AG09319 (cell line): ENCODE results near the gene HDAC4.

Experiments
- DNase-seq: peaks from one replicate; pipeline ENCODE4 v3.0.0-alpha.2; 2010; ENCODE audit warnings: low read depth; ENCODE audit errors: extremely low read depth
- TF ChIP-seq, protein P1 (sequence below): IDR thresholded peaks from 2 replicates; pipeline ENCODE4 v1.5.1; 2011; ENCODE audit warnings: low read depth, mild to moderate bottlenecking, inconsistent platforms, low read length, moderate library complexity

Gene HDAC4

DNA sequence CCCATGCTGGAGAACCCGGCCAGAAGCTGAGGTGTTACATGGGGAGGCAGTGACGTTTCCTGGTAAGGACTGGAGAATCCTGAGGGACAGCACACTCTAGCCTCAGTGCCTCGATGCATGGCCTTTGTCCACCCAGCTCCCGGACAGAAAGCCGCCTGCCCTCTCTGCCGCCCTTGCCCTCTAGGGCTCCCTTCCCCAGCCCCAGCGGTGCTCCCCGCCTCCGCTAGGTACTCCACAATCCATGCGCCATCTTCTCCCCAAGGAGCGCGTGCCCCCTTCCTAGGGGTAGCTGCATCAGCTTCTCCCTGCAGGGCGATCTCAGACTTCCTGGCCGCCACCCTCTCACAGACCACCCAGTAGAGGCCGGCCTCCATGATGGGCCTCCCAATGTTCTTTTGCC lies 301.3 kb downstream of the HDAC4 start:
- TF ChIP-seq, protein P1, sequence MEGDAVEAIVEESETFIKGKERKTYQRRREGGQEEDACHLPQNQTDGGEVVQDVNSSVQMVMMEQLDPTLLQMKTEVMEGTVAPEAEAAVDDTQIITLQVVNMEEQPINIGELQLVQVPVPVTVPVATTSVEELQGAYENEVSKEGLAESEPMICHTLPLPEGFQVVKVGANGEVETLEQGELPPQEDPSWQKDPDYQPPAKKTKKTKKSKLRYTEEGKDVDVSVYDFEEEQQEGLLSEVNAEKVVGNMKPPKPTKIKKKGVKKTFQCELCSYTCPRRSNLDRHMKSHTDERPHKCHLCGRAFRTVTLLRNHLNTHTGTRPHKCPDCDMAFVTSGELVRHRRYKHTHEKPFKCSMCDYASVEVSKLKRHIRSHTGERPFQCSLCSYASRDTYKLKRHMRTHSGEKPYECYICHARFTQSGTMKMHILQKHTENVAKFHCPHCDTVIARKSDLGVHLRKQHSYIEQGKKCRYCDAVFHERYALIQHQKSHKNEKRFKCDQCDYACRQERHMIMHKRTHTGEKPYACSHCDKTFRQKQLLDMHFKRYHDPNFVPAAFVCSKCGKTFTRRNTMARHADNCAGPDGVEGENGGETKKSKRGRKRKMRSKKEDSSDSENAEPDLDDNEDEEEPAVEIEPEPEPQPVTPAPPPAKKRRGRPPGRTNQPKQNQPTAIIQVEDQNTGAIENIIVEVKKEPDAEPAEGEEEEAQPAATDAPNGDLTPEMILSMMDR = no peak
- no peak for DNase-seq

DNA sequence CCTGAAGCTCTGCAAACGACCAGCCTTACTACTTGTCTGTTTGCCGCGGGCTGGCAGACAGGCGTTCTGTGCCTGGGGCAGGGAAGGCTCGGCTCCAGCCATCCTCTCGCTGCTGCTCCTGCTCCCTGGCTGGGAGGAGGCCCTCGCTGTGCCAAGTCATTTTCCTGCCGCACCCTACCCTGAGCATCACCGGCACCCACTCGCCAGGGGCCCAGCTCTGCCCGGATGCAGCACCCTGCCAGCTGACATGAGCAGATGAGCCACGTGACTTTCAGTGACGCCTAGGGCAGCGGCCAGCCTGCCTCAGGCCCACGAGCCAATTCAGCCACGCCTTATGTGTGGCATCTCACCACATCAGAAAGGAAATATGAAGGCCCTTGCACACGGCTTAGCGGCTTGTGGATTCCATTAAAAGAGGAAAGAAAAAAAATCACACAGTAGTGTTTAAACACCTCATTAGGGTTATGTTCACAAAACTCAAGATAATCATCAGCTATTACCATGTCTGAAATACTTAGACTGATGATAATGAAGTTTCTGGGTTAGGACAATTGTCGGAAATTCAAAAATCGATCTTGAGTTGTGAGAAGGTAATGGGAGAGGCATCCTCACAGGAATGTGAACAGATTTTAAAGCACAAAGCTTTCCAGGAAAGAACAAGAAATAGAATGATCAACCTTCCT lies 302.4 kb downstream of the HDAC4 start:
- TF ChIP-seq, protein P1 = no peak
- DNase-seq = no peak

DNA sequence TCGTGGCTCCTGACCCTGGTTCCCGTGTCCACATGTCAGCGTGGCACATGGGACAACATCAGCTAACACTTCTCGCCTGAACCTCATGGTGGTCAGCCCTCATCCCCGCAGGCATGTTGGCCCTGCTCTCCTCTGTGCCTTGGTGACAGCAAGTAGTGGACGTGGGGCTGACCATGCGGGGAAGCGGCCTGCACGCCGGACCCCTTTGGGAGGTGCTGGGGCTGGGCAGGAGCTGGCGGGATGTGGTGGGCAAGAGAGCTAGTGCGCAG lies 303.5 kb downstream of the HDAC4 start:
- TF ChIP-seq, protein P1 = no peak
- no peak for DNase-seq

DNA sequence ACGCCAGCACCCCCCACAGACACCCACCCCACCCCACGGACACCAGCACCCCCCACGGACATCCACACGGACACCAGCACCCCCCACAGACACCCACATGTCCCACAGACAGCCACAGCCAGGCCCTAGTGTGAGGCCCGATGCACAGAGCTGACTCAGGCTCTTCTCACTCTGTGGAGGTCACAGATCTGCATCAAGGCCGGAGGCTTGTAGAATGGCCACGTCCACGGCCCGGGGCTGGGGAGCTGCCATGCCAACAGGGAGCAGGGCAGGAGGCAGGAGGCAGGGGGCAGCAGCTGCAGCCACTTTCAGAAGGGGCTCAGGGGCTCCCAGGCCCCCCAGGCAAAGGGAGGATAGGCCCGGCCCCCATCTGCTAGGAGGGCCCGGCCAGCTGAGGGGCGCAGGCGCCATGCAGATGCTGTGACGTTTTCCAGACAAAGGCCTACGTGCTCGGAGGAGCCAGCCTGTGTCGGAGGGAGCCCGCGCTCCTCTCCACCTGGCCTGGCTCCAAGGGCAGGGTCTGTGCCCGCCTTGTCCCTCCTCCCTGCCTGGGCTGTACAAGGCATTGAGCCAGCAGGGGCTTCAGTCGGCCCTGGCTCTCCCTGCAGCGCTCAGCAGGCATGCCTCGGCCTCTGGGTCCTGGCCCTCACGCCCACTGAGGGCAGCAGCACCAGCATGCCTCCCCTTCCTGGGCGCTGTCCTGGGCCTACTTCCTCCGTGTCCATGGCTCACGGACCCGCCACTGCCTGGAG lies 304.0 kb downstream of the HDAC4 start:
- TF ChIP-seq, protein P1 = no peak

DNA sequence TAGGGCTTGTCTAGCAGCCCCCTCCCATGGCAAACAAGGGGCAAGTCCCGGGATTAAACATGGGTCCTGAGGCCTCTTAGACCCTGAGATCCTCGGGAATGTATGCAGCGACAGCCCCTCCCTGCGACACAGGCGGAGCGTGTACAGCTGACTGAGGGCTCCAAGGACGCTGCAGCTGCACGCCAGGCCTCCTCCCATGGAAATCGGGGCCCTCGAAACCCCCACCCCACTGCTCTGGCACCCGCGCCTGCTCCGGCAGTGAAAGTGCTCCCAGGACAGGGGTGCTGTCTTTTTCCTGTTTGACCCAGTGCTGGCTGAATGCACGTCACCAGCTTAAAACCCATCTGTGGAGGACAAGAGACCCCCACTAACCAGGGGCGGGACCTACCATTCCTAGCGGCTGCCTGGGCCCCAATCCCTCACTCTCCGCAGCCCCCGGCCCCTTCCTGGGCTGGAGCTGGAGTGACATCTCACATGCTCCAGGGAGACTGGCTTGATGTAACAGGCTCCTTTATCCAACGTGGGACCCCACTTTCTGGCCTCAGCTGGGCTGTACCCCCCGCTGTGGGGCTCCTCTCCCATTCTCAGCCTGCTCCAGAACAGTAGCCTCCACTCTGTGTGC lies 305.2 kb downstream of the HDAC4 start:
- no peak for DNase-seq
- TF ChIP-seq, protein P1 = no peak

More for the DNA sequence above, 304.0 kb downstream of the HDAC4 start:
- no peak for DNase-seq

DNA sequence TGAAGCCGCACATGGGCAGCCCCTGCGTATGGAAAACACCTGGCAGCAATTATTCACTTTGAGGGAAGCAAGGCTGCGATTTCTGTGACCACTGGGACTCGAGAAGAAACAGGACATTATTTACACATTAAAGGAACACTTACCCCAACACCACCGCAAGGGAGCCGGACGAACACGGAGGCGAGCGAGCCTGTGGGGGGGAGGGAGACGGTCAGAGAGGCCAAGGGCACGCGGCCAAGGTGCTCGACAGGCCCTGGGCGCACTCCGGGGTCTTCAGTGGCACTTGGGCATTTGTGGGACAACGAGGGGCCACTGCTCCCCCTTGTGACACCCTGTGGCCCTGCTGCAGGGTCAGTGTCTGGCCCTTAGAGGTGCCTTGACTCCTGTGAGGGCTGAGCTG lies 306.0 kb downstream of the HDAC4 start:
- DNase-seq = no peak
- TF ChIP-seq, protein P1 = no peak

DNA sequence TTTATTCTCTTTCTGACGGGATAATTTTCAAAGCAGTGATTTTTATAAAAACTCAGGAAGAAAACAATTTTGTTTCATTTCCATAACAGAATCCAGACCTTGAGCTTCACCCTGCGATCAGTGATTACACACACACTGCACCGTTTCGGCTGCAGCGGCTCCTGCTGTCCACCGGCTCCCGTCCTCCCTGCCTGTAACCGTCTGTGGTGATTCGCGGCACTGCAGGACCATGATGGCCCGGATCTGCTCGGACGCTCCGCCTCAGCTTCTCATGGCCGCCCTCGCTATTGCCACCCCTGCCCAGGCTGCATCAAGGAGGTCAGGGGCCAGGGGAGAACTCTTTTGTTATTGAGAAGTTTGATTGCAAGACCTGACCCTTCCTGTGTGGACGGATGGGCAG lies 306.9 kb downstream of the HDAC4 start:
- TF ChIP-seq, protein P1 = peak; percentile 32
- no peak for DNase-seq
